Measurements from ENCODE around the gene PSMB1.

Gene PSMB1

DNA sequence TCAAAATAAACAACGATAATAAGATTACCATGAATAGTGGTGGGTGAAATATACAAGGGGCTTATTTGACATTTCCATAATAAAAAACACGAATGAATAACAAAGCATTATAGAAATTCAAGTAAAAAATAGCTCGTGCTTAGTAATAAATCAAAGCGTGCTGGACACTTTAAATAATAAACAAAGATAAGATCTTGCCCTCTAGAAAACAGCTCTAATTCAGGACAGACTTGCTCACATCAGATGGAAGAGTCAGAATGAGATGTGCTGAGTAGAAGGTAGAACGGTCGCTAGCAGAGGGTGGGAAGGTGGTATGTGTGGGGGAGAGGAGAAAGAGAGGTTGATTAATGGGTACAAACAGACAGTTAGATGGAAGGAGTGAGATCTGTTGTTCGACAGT is 27.3 kb downstream of the PSMB1 start:
- DNase-seq (ENCODE audit: low read depth): no peak
- TF ChIP-seq, protein P1, sequence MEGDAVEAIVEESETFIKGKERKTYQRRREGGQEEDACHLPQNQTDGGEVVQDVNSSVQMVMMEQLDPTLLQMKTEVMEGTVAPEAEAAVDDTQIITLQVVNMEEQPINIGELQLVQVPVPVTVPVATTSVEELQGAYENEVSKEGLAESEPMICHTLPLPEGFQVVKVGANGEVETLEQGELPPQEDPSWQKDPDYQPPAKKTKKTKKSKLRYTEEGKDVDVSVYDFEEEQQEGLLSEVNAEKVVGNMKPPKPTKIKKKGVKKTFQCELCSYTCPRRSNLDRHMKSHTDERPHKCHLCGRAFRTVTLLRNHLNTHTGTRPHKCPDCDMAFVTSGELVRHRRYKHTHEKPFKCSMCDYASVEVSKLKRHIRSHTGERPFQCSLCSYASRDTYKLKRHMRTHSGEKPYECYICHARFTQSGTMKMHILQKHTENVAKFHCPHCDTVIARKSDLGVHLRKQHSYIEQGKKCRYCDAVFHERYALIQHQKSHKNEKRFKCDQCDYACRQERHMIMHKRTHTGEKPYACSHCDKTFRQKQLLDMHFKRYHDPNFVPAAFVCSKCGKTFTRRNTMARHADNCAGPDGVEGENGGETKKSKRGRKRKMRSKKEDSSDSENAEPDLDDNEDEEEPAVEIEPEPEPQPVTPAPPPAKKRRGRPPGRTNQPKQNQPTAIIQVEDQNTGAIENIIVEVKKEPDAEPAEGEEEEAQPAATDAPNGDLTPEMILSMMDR (conservative IDR thresholded peaks at IDR 0.05; ENCODE audit: control insufficient read depth, insufficient read depth, low read depth, low read length): no peak
- no peak overlapping the region for H3K4me3 ChIP-seq (ENCODE audit: control insufficient read depth, low read depth, low read length)

DNA sequence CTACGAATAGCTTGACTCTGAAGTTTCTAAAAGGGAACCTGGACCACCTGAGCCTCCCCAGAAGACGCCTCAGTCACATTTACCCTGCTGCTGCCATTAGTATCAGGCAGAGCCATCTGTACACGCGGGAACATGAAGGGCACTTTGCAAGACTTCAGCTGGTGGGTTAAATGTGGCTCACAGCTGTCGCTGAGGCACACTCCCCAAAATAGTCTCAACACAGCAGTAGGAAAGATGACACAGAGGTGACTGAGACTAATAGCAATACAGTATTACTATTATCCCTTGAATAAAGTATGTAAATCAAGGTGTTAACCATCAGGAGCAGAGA is 29.0 kb downstream of the PSMB1 start:
- DNase-seq (ENCODE audit: low read depth): no peak
- H3K4me3 ChIP-seq (ENCODE audit: control insufficient read depth, low read depth, low read length): no peak overlapping the region
- TF ChIP-seq, protein P1 (conservative IDR thresholded peaks at IDR 0.05; ENCODE audit: control insufficient read depth, insufficient read depth, low read depth, low read length): no peak

DNA sequence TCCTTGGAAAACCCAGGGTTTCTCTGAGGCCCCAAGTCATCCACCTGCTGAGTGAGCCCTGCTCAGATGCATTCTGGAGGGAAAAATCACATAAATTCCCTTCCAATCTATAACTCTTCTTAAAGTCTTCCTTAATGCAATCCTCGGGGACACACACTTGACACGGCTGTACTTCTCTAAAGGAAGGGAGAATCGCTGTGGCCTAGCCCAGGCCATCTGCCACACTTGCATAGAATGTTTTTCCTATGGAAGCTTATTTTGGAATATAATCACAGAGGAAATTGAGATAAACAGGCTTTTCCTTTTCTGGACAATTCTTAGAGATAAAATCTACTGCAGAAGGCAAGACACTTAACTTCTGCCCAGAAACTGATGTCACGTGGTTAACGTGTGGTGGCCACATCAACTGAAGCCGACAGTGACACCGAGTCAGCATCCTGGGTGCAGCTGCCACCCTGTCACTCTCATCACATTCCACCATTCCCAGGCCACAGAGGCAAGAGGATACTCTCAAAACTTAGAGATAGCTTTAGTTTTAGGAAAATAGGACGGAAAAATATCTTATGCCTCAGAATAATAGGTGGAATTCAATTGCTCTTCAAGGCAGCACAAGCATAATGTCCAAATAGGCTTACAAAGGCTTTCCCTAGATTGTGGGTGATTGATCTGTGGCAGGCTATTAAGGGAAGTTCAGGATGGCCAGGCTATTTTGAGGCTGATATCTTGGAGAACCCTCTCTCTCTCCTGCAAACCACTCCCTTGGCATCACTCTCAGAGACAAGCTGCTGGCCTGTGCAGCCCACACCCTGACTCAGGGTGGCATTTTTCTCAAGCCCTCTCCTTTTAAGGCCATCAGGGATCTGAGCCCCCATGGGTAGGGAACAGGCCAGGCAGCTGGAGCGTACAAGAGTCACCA is 29.6 kb downstream of the PSMB1 start:
- no peak overlapping the region for H3K4me3 ChIP-seq (ENCODE audit: control insufficient read depth, low read depth, low read length)
- TF ChIP-seq, protein P1 (conservative IDR thresholded peaks at IDR 0.05; ENCODE audit: control insufficient read depth, insufficient read depth, low read depth, low read length): no peak
- no peak for DNase-seq (ENCODE audit: low read depth)

DNA sequence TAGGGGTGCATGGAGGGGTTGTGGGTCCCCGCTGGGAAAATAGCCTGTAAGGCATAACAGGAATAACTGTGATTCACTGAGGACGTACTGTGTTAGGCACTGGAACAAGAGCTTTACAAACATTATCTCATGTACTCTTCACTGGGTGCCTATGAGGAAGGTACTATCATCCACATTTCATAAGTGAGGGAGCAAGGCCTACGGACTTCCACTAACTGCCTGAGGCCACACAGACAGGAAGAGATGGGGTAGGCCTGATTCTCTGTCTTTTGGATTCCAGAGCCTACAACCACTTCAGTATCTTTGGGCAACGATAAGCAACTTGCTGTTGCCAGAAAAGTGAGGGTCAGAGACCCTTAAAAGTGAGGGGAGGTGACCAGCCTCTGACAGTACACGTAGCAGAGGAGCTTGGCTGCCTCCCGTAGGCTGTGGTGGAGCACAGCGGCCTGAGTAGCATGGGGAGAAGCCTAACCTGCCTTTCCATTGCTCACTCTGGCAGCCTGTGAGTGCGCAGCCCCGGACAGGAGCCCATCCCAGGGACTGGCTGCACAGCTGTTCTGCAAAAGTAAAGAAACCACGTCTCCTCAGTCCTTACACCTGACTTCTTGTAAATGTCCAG is 30.4 kb downstream of the PSMB1 start:
- DNase-seq (ENCODE audit: low read depth): peak; percentile 16
- TF ChIP-seq, protein P1 (conservative IDR thresholded peaks at IDR 0.05; ENCODE audit: control insufficient read depth, insufficient read depth, low read depth, low read length): peak; percentile 31
- no peak overlapping the region for H3K4me3 ChIP-seq (ENCODE audit: control insufficient read depth, low read depth, low read length)

DNA sequence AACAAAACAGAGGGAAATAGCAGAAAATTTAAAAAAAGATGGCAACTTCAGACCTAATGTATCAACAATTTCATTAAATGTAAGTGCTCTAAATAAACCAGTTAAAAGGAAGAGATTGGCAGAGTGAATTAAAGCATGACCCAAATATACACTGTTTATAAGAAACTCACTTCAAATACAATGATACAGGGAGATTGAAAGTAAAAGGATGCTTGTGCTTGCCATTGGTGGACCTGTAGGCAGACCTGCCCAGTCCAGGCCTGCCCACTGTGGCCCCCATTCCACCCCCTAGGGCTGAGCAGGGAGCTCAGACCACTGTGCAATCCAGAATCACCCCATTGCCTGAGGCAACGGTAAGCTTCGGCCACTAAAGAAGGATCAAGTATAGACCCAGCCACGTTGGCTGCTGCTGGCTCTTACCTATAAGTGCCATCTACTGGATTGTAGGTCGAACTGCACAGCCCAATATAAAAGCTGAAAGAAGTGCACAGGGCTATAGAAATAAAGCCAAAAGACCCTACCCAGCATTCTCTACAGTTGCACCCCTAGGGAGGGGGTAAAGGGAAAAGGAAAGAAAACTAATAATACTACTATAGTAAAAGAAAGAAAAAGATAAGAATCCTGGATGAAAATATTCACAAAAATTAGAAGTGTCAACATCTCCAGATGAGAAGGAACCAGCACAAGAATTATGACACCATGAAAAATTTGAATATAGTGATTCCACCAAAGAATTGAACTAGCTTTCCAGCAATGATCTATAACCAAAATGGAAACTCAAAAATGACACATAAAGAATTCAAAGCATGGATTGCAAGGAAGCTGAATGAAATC is 36.1 kb downstream of the PSMB1 start:
- peak; percentile 79 for DNase-seq (ENCODE audit: low read depth)
- TF ChIP-seq, protein P1 (conservative IDR thresholded peaks at IDR 0.05; ENCODE audit: control insufficient read depth, insufficient read depth, low read depth, low read length): peak; percentile 92
- H3K4me3 ChIP-seq (ENCODE audit: control insufficient read depth, low read depth, low read length): no peak overlapping the region

DNA sequence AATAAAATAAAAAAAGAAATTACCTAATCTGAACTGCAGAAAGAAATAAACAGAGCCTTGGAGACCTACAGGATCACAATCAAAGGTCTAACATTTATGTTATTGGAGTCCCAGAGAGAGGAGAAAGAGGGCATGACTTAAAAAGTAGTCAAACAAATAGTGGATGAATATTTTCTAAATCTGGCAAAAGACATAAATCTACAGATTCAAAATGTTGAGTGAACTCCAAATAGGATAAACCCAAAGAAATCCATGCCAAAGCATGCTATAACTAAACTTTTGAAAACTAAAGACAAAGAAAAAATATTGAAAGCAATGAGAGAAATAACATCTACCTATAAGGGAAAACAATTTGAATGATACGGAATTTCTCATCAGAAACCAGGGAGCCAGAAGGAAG is 38.2 kb downstream of the PSMB1 start:
- TF ChIP-seq, protein P1 (conservative IDR thresholded peaks at IDR 0.05; ENCODE audit: control insufficient read depth, insufficient read depth, low read depth, low read length): no peak
- DNase-seq (ENCODE audit: low read depth): no peak
- H3K4me3 ChIP-seq (ENCODE audit: control insufficient read depth, low read depth, low read length): no peak overlapping the region

Measured in fibroblast of mammary gland (primary cell).